ENCODE results near the gene CA11.

The CA11 gene

GRCh38 chr19:48628486-48629296 is 17.3 kb downstream of the CA11 start:
- no peak for DNase-seq (ENCODE audit: low spot score)

DNA sequence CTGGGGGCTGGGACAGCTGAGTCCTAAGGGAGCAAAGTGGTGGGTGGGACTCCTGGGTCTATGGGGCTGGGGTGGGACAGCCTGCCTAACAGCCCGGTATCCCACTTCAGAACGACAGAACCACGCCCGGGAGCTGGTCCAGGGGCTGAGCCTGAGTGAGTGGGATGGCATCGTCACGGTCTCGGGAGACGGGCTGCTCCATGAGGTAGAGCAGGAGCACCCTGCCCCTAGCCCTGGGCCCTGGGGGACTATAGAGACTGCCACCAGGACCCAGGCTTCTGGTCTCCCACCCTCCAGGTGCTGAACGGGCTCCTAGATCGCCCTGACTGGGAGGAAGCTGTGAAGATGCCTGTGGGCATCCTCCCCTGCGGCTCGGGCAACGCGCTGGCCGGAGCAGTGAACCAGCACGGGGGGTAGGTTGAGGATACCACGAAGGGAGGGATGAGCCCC is 18.1 kb downstream of the CA11 start:
- no peak for DNase-seq (ENCODE audit: low spot score)

- DNase-seq (ENCODE audit: low spot score): peak; percentile 98
Measured at GRCh38 chr19:48627201-48627864, 18.7 kb downstream of the CA11 start.

GRCh38 chr19:48625891-48626327 is 20.1 kb downstream of the CA11 start:
- no peak for DNase-seq (ENCODE audit: low spot score)

DNA sequence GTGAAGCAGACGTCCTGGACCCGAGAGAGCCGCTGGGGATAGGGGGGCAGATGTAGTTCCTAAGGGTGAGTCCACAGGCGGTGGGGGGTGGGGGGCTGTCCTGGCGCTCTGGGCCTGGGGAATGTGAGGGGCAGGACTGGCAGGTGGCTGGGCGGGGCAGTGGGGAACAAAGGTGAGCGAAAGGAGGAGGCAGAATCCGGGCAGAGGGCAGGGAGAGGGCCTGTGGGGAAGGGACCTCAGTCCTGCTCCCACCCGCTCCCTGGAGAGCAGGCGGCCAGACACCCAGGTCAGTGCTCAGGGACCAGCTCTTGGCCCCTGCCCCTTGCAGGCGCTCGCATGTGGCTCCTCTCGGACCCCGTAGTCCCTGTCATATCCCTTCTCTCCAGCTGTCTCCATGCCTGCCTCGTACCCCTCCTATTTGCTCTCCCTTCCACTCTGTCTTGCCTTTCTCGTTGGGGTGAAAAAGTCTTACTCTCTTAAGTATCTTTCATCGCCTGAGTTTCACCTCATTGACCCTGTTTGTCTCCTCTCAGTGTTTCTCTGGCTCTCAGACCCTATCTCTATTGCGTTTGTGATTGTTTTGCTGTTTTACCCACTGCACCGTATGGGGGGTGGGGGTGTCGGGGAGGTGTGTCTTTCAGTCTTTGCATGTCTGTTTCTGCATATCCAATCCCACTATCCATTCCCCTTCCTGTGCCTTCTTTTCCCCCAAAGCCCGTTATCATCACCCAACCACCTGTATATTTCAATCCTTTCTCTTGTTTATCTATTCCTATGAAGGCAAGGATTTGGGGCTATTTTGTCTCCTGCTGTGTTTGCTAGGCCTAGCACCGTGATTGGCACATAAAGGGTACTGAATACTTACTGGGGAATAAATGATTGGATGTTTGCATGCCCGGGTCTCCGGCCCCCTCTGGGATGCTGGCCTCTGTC is 20.9 kb downstream of the CA11 start:
- no peak for DNase-seq (ENCODE audit: low spot score)

DNA sequence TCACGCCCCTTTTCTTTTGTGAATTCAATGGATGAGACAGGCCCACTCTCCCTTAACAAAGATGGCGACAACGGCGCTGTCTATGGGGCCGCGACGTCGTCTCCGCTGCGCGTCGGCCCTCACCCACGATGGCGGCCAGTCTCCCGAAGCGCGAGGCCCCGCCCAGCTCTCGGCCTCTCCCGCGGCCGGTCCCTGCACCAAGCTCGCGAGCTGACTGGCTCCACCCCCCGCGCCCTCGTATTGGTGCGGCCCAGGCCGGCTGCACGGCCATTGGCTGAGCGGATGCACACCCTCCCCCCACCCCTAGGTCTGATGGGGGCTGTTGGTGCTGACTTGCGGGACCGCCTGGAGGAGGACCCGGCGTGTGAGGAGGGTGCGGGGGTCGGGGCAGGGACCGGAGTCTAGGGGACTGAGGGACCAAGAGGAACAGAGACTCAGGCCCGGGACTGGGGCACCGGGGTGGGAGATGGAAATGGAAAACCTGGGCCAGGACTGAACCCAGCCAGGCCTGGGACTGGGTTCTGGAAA is 21.9 kb downstream of the CA11 start:
- peak; percentile 98 for DNase-seq (ENCODE audit: low spot score)

DNA sequence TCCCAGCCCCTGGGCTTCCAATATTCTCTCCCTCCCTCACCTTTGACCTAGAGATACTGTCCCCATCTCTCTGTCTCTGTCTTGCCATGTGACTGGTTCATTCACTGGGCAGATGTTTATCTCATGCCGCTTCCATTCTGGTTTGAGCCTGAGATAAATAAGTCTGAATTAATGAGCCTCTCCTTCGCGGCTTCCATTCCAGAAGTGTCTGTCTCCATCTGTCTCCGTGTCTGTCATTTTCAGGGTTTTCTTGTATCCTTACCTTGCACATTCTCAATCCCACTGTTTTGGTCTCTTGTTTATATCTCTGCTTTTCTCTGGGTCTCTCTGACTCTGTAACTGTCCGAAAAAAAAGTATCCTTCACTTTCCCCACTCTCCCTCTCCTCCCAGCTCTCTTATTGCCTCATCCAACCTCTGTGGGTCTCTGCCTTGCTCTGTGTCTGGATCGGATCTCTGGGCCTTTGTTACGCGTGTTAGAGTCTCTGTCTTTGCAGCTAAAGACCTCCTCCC is 22.4 kb downstream of the CA11 start:
- DNase-seq (ENCODE audit: low spot score): no peak

DNA sequence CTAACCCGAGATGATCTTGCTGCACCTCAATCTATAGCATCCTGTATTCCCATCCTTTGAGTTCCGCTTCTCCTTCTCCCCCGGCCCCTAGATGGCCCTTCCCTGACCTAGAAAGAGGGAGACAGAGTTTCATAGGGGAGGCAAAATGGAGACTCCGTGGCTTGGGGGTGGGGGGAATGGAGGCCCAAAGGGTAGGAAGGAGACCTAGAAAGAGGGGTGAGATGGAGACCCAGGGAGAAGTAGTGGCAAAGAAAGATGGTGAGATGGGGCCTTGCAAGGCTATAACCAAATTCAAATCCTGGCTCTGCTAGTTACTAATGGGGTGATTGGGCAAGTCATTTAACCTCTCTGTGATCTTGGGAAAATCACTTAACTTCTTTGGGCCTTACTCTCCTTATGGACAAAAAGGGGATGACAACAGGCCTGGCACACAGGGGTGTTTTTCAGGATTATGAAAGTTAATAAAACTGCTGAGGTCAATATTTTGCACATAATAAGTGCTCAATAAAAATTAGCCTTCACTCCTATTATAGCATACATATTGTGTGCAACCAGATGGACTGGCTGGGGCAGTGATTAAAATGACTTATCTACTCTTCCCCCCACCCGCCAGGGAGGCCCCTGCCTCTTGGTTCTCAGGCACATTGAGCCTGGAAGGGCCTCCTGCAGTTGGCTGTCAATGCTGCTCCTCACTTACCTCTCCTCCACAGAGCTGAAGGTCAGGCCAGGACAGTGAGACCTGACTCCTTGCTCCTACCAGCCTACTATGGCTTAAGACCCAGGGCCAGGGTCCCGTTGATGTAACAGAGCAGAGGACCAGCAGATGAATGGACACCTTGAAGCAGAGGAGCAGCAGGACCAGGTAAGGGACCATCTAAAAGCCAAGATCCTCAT is 26.0 kb downstream of the CA11 start:
- DNase-seq (ENCODE audit: low spot score): no peak

DNA sequence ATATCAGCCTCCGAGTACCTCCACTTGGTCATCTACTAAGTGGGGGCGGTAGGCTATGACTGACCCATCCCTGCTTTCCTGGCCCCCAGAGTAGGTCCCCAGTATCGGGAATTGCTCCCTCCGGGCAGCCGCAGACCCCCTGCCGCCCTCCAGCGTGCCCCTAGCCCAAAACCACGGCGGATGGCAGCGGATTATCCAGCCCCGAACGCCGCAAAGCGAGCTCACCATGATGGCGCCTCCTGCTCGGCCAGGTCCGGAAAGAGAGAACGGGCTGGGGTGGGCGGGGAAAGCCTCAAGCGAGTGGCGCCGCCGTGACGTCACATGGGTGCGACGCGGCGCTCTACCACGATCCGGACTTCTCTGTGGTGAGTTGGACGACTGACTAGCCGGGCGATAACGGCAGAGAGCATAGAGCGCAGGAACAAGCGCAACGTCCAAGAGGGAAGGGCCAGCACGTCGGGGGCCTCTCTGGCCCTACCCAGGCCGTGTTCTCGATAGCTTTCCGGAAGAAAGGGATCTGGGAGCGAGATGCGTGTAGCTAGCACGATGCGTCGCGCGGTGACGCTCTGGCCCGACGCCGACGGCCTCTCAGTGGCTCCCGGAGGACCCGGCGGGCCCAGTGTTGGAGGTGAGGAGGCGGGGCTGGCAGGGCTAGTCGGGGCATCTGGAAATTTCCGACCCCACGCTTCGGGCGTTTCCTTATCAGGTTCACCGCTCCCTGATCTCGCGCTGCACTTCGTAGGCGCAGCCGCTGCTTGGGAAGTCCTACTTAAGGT is 26.9 kb downstream of the CA11 start, which contains the start of the genes RPL18 and SPHK2:
RPL18 (minus strand) TSS at position 263 of the 776 bp plus-strand sequence; CDS start at position 228, 35 bp downstream.
SPHK2 (plus strand) TSS at position 591 of the 776 bp plus-strand sequence. CDS start 1,009 bp downstream, outside the sequence.
- DNase-seq (ENCODE audit: low spot score): peak; percentile 100

DNA sequence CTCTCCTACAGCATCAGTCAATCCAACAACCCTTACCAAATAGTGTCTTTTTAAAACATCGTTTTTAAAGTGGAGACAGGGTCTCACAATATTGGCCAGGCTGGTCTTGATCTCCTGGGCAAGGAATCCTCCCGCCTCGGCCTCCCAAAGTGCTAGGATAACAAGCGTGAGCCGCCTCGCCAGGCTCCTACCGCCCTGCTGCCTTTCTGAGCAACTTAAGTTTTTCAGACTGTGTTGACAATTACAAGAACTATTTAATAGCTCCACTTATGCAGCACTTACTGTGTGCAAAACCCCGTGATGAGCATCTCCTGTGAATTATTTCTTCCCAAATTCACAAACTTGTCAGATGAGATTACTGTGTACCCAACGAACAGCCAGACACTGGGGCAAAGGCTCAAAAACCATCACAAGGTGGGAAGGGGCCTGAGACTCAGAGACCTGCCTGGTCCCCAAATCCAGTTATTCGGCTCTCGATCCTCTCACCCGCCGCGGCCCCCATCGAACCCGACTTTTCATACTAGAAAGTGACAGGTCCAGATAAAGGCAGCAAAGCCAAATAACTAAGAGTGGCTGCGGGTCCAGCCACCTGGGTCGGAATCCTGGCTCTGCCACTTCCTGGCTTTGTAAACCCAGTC is 27.6 kb downstream of the CA11 start:
- DNase-seq (ENCODE audit: low spot score): no peak

- no peak for DNase-seq (ENCODE audit: low spot score)
Measured at GRCh38 chr19:48617146-48617937, 28.6 kb downstream of the CA11 start.

DNA sequence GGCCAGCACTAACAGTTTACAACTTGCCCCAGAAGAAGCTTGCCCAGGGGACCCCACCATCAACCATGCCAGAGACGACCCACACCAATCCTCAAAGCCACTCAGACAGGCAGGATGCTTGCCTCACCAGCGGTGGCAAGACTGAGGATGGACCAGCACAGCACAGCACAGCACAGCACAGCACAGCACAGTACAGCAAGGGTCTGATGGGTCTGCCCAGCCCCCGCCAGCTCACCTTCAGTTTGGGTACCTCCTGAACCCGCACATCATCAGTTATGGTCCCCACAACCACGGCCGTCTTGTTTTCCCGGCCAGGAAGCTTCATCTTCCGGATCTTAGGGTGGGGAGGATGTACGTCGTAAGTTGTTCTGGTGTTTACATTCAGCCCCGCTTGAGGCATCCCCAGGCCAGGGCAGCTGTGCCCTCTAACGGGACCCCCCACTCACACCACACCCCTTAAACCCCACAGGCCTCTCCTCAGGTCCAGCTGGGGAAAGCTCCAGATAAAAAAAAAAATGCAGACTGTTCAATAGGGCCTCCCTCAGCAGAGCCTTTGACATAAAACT is 29.4 kb downstream of the CA11 start:
- no peak for DNase-seq (ENCODE audit: low spot score)

GRCh38 chr19:48616041-48616436 is 29.9 kb downstream of the CA11 start:
- no peak for DNase-seq (ENCODE audit: low spot score)

DNA sequence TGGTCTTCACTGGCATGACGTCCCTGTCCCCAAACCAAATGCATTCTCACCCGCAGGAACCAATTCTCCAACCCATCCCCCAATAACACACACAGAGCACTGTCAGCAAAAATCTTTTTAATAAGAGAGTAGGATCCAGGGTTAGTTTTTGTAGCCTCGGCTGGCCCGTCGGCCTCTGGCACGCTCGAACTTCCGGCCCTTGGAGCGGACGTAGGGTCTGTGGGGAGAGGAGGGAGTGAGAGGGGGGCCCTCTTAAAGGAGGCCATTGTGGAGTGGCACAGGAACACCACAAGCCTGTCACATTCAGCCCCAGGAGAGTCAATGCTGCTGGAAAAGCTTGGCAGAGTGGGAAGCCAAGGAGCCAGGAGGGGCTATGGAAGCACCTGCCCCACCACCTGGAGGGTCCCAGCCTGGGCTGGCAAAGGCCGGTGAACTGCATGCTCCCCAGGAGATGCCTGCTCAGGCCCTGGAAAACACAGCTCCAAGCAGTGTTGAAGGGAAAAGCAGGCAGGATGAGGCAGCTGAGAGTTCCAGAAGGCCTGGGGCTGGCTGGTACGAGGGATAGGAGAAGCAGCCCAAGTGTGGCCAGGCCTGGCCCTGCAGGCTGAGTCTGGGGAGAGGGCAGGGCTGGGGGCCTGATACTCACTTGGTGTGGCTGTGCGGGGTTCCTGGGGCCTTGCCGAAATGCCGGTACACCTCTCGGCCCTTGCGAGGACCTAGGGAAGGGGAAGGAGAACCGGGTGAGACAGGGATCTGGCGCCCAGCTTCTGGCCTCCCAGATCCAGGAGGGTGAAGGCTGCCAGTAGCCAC is 30.6 kb downstream of the CA11 start:
- DNase-seq (ENCODE audit: low spot score): no peak

DNA sequence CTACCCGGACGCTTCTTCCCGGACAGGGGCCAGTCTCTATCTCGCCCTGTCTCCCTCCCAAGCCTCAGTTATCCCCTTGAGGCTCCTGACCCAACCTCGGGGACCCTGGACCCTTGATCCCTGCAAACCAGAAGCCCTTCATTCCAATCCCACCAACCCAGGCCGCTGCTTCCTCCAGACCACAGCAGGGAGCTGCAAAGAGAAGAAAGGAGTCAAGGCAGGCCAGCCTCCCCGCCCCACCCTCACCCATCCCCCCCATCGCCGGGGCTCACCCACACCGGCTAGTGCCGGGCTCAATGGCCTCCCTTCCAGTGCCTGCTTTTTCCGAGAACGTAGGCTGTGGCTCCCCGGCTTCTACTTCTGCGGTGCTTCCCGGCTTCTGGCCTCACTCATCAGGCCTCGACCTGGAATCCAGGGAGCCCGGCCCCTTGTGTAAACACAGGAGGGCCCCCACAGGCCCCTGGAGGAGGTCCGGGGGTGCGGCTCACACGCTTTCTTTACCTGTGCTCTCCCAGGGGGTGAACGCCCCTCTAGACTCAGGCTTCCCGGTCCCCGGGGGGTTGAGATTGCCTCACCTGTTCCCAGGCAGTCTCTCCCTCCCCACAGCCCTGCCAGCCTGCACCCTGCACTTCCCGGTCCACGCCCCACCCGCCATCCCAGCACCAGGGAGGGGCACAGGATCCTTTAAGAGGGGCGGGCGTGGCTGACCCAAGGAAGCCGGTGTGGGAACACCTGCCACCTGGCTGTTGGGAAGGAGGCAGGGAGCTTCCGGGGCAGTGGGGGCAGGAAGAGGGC is 31.4 kb downstream of the CA11 start, which contains the start of gene FAM83E:
FAM83E (minus strand) TSS at position 641 of the 795 bp plus-strand sequence. CDS start 1,704 bp downstream, outside the sequence.
- DNase-seq (ENCODE audit: low spot score): peak; percentile 85

- no peak for DNase-seq (ENCODE audit: low spot score)
Measured at GRCh38 chr19:48613852-48614435, 32.0 kb downstream of the CA11 start.

All from SW480 (cell line).